Bronchial epithelial cell (primary cell): ENCODE results near the gene ROR2. TPM values are rescaled to one million over a fixed set of nuclear protein-coding genes. Genes with fewer than 3 reads are reported as not detected.
A peak's percentile ranks its signal among the peaks of the same experiment; 100 is the strongest.

Experiments used
- DNase-seq: peaks from one replicate; pipeline ENCODE4 v3.0.0-alpha.2; 2010; ENCODE audit warnings: low read depth
- FAIRE-seq: peaks from 2 replicates; lab custom pipeline; 2011; peaks lifted over from hg19 to GRCh38; lab: Jason Lieb, UNC
- H3K27me3 ChIP-seq: 2 replicates; pipeline ENCODE4 v1.5.1; 2011; ENCODE audit warnings: low read length; ENCODE audit not compliant: control insufficient read depth, insufficient read depth
- H3K36me3 ChIP-seq: 2 replicates; pipeline ENCODE4 v1.5.1; 2011; ENCODE audit warnings: low read length; ENCODE audit not compliant: control insufficient read depth, insufficient read depth
- H3K4me3 ChIP-seq: 2 replicates; pipeline ENCODE4 v1.5.1; 2011; ENCODE audit warnings: mild to moderate bottlenecking, low read depth, low read length, control low read depth
- total RNA-seq: library from RNA; depleted of rRNA; stranded (reverse); fragments of >200 nt; gene quantifications from 2 replicates; pipeline ENCODE4 v1.2.1, GENCODE V29; 2014
- TF ChIP-seq, protein P1 (sequence below): IDR thresholded peaks from 2 replicates; pipeline ENCODE4 v1.5.1; 2011; ENCODE audit warnings: mild to moderate bottlenecking, moderate library complexity, low read length, control low read depth, inconsistent platforms; ENCODE audit not compliant: insufficient read depth, severe bottlenecking

The ROR2 gene
- total RNA-seq, 1 donor from 2014 or later, result 0.26 TPM

DNA sequence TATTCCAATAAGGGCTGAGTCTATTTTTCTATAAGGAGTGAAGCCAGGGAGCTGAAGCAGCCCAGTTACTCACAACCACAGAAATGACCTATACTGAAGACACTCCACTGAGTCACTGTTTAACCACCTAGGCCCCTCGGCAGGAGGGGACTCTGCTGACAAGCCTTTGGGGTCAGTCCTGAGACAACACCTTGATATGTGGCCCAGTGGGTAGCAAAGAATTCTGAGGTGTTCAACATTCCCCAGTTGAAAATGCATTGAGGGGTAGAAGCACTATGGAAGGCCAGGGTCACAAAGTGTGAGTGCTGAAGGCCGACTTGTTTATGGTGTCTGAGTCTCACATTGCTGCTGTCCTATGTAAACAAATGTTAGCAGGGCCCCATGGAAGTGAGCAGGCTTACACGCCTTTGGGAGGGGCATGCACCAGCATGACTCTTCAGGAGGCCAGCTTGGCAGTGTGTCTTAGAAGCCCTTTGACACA lies 413.8 kb downstream of the ROR2 start:
- FAIRE-seq, result no peak

DNA sequence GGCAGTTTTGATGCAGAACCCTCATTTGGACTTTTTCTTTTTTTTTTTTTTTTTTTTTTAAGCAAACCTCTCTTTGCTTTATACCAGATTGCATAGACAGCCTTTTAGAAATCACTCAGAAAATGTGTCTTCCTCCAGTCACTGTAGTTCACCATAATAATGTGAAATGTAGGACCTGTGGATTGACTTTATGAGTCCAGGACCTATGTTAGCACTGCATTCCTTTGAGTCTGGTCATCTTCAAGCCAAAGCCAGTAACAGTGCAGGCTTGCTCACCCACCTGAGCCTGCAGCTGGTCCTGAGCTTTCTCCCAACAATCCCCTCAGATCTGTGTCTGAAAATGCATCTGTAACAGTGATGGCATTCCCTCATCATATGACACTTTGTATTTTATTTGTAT lies 415.7 kb downstream of the ROR2 start:
- no peaks in the 10 kb centered on the region for H3K27me3 ChIP-seq
- no peak overlapping the region for H3K4me3 ChIP-seq
- TF ChIP-seq, protein P1, sequence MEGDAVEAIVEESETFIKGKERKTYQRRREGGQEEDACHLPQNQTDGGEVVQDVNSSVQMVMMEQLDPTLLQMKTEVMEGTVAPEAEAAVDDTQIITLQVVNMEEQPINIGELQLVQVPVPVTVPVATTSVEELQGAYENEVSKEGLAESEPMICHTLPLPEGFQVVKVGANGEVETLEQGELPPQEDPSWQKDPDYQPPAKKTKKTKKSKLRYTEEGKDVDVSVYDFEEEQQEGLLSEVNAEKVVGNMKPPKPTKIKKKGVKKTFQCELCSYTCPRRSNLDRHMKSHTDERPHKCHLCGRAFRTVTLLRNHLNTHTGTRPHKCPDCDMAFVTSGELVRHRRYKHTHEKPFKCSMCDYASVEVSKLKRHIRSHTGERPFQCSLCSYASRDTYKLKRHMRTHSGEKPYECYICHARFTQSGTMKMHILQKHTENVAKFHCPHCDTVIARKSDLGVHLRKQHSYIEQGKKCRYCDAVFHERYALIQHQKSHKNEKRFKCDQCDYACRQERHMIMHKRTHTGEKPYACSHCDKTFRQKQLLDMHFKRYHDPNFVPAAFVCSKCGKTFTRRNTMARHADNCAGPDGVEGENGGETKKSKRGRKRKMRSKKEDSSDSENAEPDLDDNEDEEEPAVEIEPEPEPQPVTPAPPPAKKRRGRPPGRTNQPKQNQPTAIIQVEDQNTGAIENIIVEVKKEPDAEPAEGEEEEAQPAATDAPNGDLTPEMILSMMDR, result no peak
- peak; percentile 76 for DNase-seq
- H3K36me3 ChIP-seq, result no peaks in the 10 kb centered on the region
- no peak for FAIRE-seq

More for the DNA sequence above, 413.8 kb downstream of the ROR2 start:
- TF ChIP-seq, protein P1, result no peak
- peak; percentile 96 for DNase-seq
- Histone ChIP-seq H3K36me3 (no peaks in the 10 kb centered on the region), H3K4me3 (no peak overlapping the region), H3K27me3 (no peaks in the 10 kb centered on the region)

DNA sequence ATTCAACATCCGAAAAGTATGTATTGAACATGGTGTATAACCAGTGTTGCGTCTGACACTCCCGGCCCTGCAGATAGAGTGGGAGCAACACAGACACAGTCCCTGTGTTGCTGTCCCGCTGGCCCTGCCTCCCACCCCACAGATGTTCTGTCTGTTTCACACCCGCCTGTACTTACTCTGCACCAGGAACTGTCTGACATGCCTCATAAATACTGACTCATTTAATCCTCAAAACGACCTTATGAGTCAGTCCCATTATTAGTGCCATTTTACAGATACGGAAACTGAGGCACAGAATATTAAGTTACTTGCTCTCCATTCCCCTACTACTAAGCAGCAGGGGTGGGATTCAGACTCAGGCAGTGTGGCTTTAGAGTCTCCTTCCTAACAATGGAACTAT lies 416.6 kb downstream of the ROR2 start:
- Histone ChIP-seq H3K36me3 (no peaks in the 10 kb centered on the region), H3K27me3 (no peaks in the 10 kb centered on the region), H3K4me3 (no peak overlapping the region)
- TF ChIP-seq, protein P1, result no peak
- FAIRE-seq (no peak), DNase-seq (peak; percentile 58)

DNA sequence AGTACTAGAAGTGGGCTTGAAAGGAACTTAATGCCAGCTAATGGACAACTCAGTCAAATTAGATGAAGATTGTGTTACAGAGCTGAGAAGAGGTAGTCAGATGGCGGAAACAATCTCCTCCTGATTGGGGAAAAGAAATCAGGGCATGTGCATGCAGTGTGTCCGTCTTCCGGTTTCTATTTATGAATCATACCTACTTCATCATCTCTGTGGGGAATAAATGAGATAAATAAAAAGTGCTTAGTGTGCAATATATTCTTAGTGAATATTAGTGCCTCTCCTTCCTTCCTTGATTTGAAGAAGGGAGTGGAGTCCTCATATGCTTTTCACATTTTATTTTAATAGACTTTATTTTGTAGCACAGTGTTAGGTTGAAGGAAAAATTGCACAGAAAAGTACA lies 417.7 kb downstream of the ROR2 start:
- DNase-seq (peak; percentile 87), FAIRE-seq (no peak)
- Histone ChIP-seq H3K27me3 (no peaks in the 10 kb centered on the region), H3K4me3 (no peak overlapping the region), H3K36me3 (no peaks in the 10 kb centered on the region)
- TF ChIP-seq, protein P1, result no peak

DNA sequence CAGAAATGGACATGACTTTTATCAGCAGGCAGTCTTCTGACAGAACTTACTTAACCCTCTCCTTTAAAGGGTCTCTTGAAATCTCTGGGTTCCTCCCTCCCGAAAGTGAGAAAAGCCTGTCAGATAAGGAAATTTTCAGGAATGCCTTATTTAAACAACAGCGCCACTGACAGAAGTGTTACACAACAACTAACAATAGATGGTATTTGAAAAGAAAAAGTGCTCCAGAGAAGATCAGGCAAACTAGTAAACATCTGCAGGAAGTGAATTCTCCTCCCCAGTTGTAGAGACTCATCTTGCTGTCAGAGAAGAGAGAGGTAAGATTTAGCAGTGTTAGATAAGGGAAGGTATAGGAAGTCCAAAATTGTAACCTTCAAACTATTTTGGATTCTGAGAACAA lies 419.2 kb downstream of the ROR2 start:
- H3K27me3 ChIP-seq, result no peaks in the 10 kb centered on the region
- H3K4me3 ChIP-seq, result no peak overlapping the region
- FAIRE-seq (no peak), DNase-seq (peak; percentile 32)
- TF ChIP-seq, protein P1, result no peak
- no peaks in the 10 kb centered on the region for H3K36me3 ChIP-seq

DNA sequence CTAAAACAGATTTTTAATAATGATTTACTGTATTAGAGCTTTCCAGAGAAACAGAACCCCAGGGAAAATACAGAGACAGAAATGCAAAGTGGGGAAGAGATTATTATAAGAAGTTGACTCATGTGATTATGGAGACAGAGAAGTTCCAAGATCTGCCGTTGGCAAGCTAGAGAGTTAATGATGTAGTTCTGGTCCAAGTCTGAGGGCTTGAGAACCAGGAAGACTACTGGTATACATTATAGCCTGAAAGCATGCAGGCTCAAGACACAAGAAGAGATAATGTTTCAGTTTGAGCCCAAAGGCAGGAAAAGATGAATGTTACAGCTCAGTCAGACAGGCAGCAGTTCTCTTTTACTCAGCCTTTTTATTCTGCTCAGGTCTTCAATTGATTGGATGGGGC lies 427.5 kb downstream of the ROR2 start:
- no peak for FAIRE-seq
- DNase-seq, result no peak
- TF ChIP-seq, protein P1, result no peak
- Histone ChIP-seq H3K4me3 (no peak overlapping the region), H3K36me3 (no peaks in the 10 kb centered on the region), H3K27me3 (no peaks in the 10 kb centered on the region)
